PC-3 (cell line): ENCODE results near the gene KANK3. TPM values are rescaled to one million over a fixed set of nuclear protein-coding genes. Genes with fewer than 3 reads are reported as not detected.
"Not testable (repeated sequence)": the region's sequence is repeated elsewhere in the genome, so short reads cannot be mapped to it uniquely, and the experiment has no call there.

Source experiments
- ATAC-seq: fragments of 200-7000 bp; cut with Tn5 transposase; 2 replicates; pipeline ENCODE4 v1.9.1; 2020; ENCODE audit warnings: mild to moderate bottlenecking, moderate library complexity
- BruUV-seq: library from RNA; stranded (reverse); fragments of 400-500 nt; replicated peaks from 2 replicates; lab custom pipeline; 2021; lab: Mats Ljungman, UMichigan
- CTCF ChIA-PET: fragments of 300-600 bp; sonication (Branson Sonifier 250); formaldehyde crosslinking; loops from one replicate; lab custom pipeline; 2022; ENCODE audit warnings: antibody characterized with exemption; lab: Charles Lee
- POLR2A ChIA-PET: fragments of 300-600 bp; sonication (Branson Sonifier 250); formaldehyde crosslinking; loops from one replicate; lab custom pipeline; 2022; ENCODE audit warnings: antibody characterized with exemption; ENCODE audit not compliant: unreplicated experiment; lab: Charles Lee
- DNase-seq: peaks from one replicate; pipeline ENCODE4 v3.0.0-alpha.2; 2015
- H2AFZ ChIP-seq: fragments of 300-600 bp; sonication (generic); 2 replicates; pipeline ENCODE4 v1.6.0; 2016; ENCODE audit warnings: antibody characterized with exemption, low read length
- H3F3A ChIP-seq: fragments of 300-600 bp; sonication (generic); one replicate; pipeline ENCODE4 v1.6.0; 2017; ENCODE audit warnings: antibody characterized with exemption, low read length, control low read depth, mild to moderate bottlenecking; ENCODE audit not compliant: unreplicated experiment
- H3K27ac ChIP-seq: fragments of 300-600 bp; sonication (generic); 2 replicates; pipeline ENCODE4 v1.5.1; 2016; ENCODE audit warnings: mild to moderate bottlenecking, low read length
- H3K27me3 ChIP-seq: fragments of 300-600 bp; sonication (generic); 2 replicates; pipeline ENCODE4 v1.6.1; 2016; ENCODE audit warnings: low read length, mixed read lengths
- H3K36me3 ChIP-seq: fragments of 300-600 bp; sonication (generic); 2 replicates; pipeline ENCODE4 v1.6.1; 2016; ENCODE audit warnings: low read depth, mixed run types, low read length, mixed read lengths
- H3K4me1 ChIP-seq: fragments of 300-600 bp; sonication (generic); 2 replicates; pipeline ENCODE4 v1.5.1; 2016; ENCODE audit warnings: low read length; ENCODE audit not compliant: insufficient read depth
- H3K4me2 ChIP-seq: fragments of 300-600 bp; sonication (generic); 2 replicates; pipeline ENCODE4 v1.6.0; 2016; ENCODE audit warnings: low read length
- H3K4me3 ChIP-seq: fragments of 300-600 bp; sonication (generic); 2 replicates; pipeline ENCODE4 v1.5.1; 2016; ENCODE audit warnings: mild to moderate bottlenecking, low read length, mixed read lengths
- H3K79me2 ChIP-seq: fragments of 300-600 bp; sonication (generic); 2 replicates; pipeline ENCODE4 v1.6.1; 2017; ENCODE audit warnings: low read length, mixed read lengths
- H3K9ac ChIP-seq: fragments of 300-600 bp; sonication (generic); 2 replicates; pipeline ENCODE4 v1.6.0; 2016; ENCODE audit warnings: mild to moderate bottlenecking, low read length
- H3K9me2 ChIP-seq: fragments of 300-600 bp; sonication (generic); replicated peaks from 2 replicates; pipeline ENCODE4 v1.6.1; 2016; ENCODE audit warnings: mixed run types, low read length, mixed read lengths
- H3K9me3 ChIP-seq: fragments of 300-600 bp; sonication (generic); 2 replicates; pipeline ENCODE4 v1.6.1; 2016; ENCODE audit warnings: low read length, mixed read lengths
- H4K20me1 ChIP-seq: fragments of 300-600 bp; sonication (generic); 2 replicates; pipeline ENCODE4 v1.6.1; 2016; ENCODE audit warnings: low read length, mixed read lengths
- EZH2 ChIP-seq: fragments of 300-600 bp; sonication (generic); IDR thresholded peaks from one replicate; pipeline ENCODE4 v1.6.1; 2017; ENCODE audit warnings: antibody characterized with exemption, mild to moderate bottlenecking, low read length; ENCODE audit not compliant: unreplicated experiment
- EZH2phosphoT487 ChIP-seq: fragments of 300-600 bp; sonication (generic); IDR thresholded peaks from 2 replicates; pipeline ENCODE4 v1.6.1; 2018; ENCODE audit warnings: mild to moderate bottlenecking, antibody characterized with exemption, low read length, borderline replicate concordance
- intact Hi-C: fragments of 100-400 bp; cut with micrococcal nuclease; formaldehyde crosslinking; loops from 2 replicates; pipeline ENCODE4 v1.9.0; 2023
- total RNA-seq: library from RNA; depleted of rRNA; stranded (reverse); fragments of >200 nt; gene quantifications from 2 replicates; pipeline ENCODE4 v1.2.3, GENCODE V29; 2014
- TF ChIP-seq, protein P1 (sequence below): fragments of 300-600 bp; sonication (generic); conservative IDR thresholded peaks from 2 replicates; pipeline ENCODE4 v1.5.1; 2017; ENCODE audit warnings: antibody characterized with exemption, low read depth, mild to moderate bottlenecking, low read length

Gene KANK3
- total RNA-seq, 1 experiment from 2014 or later: 0.87 TPM

DNA sequence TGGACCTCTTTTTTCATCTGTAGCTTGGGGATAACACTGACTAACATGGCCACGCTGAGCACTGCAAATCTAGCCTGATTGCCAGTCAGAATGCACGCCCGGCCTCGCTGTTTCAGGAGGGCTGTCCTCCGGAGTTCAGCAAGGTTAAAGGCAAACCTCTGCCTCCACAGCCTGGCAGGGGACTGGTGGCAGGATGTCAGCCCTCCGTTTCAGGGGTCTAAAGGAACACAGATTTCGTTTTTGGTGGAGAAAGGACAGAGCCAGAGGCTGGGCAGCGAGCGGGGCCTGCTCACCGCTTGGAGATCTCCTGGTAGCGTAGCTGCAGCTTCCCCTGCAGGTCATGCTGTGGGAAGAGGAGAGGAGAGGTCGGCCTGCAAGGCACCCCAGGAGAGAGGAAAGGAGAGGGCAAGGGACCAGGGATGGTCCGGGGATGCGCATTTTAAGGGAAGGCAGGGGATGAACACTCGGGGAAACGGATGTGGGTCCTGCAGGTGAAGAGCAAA lies 22.4 kb downstream of the KANK3 start:
- ATAC-seq (peak; percentile 11), DNase-seq (no peak)
- intact Hi-C loops: no loop called here
- Histone ChIP-seq H3K4me1 (peaks cover 19% of the 10 kb centered on the region), H3K27me3 (no peaks in the 10 kb centered on the region), H3K4me3 (peak overlapping the region; percentile 99), H3K9me3 (no peaks in the 10 kb centered on the region), H3K36me3 (peaks cover 21% of the 10 kb centered on the region), H3K4me2 (peak overlapping the region; percentile 94), H4K20me1 (peaks cover 22% of the 10 kb centered on the region), H3F3A (no peaks in the 10 kb centered on the region), H3K9me2 (no peaks in the 10 kb centered on the region), H3K9ac (peak overlapping the region; percentile 99), H3K79me2 (peaks cover 43% of the 10 kb centered on the region), H2AFZ (peak overlapping the region; percentile 79), H3K27ac (peak overlapping the region; percentile 63)
- ChIA-PET POLR2A (interaction anchor here (0.5 kb wide), 1 partner anchor 348 kb away, joined by 3 read pairs; no protein-coding TSS in a partner anchor), CTCF (no interaction called here)
- TF ChIP-seq, protein P1, sequence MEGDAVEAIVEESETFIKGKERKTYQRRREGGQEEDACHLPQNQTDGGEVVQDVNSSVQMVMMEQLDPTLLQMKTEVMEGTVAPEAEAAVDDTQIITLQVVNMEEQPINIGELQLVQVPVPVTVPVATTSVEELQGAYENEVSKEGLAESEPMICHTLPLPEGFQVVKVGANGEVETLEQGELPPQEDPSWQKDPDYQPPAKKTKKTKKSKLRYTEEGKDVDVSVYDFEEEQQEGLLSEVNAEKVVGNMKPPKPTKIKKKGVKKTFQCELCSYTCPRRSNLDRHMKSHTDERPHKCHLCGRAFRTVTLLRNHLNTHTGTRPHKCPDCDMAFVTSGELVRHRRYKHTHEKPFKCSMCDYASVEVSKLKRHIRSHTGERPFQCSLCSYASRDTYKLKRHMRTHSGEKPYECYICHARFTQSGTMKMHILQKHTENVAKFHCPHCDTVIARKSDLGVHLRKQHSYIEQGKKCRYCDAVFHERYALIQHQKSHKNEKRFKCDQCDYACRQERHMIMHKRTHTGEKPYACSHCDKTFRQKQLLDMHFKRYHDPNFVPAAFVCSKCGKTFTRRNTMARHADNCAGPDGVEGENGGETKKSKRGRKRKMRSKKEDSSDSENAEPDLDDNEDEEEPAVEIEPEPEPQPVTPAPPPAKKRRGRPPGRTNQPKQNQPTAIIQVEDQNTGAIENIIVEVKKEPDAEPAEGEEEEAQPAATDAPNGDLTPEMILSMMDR: no peak
- TF ChIP-seq EZH2phosphoT487: no peak
- TF ChIP-seq EZH2: no peak
- TSS peak; percentile 72 for BruUV-seq

DNA sequence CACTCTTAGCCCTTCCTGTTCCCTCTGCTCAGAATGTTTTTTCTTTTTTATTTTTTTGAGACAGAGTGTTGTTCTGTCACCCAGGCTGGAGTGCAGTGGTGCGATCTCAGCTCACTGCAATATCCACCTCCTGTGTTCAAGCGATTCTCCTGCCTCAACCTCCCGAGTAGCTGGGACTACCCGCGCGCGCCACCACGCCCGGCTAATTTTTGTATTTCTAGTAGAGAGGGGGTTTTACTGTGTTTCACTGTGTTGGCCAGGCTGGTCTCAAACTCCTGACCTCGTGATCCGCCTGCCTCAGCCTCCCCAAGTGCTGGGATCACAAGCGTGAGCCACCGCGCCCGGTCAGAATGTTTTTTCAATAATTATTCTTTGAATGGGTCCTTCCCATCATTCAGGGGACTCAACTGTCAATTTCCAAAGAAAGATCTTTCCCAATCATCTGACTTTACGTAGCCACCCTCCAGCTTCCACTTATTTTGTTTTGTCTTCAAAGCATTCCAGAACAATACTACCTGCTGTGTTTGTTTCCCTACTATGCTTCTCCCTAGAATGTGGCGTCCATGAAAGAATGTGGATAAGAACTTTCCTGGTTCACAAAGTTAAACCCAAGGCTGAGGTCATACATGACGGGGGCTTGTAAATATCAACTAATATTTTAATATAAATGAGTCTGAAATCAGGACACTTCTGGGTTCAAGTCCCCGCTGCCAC lies 23.1 kb downstream of the KANK3 start:
- DNase-seq (no peak), ATAC-seq (no peak)
- peaks cover 22% of the 10 kb centered on the region for H4K20me1 ChIP-seq
- H3F3A ChIP-seq: no peaks in the 10 kb centered on the region
- peaks cover 21% of the 10 kb centered on the region for H3K36me3 ChIP-seq
- no peak overlapping the region for H3K27ac ChIP-seq
- no peaks in the 10 kb centered on the region for H3K9me3 ChIP-seq
- intact Hi-C loops: no loop called here
- CTCF ChIA-PET: no interaction called here
- no peaks in the 10 kb centered on the region for H3K27me3 ChIP-seq
- peak overlapping the region; percentile 99 for H3K4me3 ChIP-seq
- peaks cover 19% of the 10 kb centered on the region for H3K4me1 ChIP-seq
- H2AFZ ChIP-seq: no peak overlapping the region
- H3K9ac ChIP-seq: peak overlapping the region; percentile 99
- peak overlapping the region; percentile 94 for H3K4me2 ChIP-seq
- BruUV-seq: no TSS peak
- POLR2A ChIA-PET: interaction anchor here (0.5 kb wide), 1 partner anchor 349 kb away, joined by 3 read pairs; no protein-coding TSS in a partner anchor
- TF ChIP-seq, protein P1: no peak
- no peak for TF ChIP-seq EZH2phosphoT487
- no peak for TF ChIP-seq EZH2
- H3K9me2 ChIP-seq: no peaks in the 10 kb centered on the region
- H3K79me2 ChIP-seq: peaks cover 43% of the 10 kb centered on the region

DNA sequence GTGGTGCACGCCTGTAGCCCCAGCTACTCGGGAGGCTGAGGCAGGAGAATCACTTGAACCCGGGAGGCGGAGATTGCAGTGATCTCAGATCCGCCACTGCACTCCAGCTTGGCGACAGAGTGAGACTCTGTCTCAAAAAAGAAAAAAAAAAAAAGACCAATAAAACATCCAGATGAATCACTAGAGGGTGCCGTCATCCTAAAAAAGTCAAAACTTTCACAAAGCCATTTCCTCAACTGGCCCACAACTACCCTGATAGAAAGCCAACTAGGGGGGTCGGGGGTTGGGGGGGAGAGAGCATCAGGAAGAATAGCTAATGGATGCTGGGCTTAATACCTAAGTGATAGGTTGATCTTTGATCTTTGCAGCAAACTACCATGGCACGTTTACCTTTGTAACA lies 24.2 kb downstream of the KANK3 start:
- H3K4me3 ChIP-seq, ATAC-seq, H2AFZ ChIP-seq, H3K27ac ChIP-seq, H3K9me2 ChIP-seq, H3K4me2 ChIP-seq, H3K9me3 ChIP-seq, BruUV-seq, H3K27me3 ChIP-seq, H3F3A ChIP-seq, intact Hi-C loops, H3K9ac ChIP-seq, DNase-seq: not testable (repeated sequence)
- peaks cover 22% of the 10 kb centered on the region for H4K20me1 ChIP-seq
- H3K79me2 ChIP-seq: peaks cover 43% of the 10 kb centered on the region
- H3K36me3 ChIP-seq: peaks cover 20% of the 10 kb centered on the region
- POLR2A ChIA-PET: interaction anchor here (0.7 kb wide), 1 partner anchor 671 kb away, joined by 7 read pairs; no protein-coding TSS in a partner anchor
- peaks cover 19% of the 10 kb centered on the region for H3K4me1 ChIP-seq
- CTCF ChIA-PET: interaction anchor here (0.6 kb wide), 1 partner anchor 398 kb away, joined by 6 read pairs; no protein-coding TSS in a partner anchor
- TF ChIP-seq, protein P1: 0 out of 2 replicates have a peak, but pooled peaks have one; percentile 18
